Uterus (tissue), 4 donors: ENCODE data around the gene DSG1. TPM values are rescaled to one million over a fixed set of nuclear protein-coding genes. Genes with fewer than 3 reads are reported as not detected.

ENCODE experiments used
- DNase-seq, 2 donors: peaks; one replicate each; pipeline ENCODE4 v3.0.0-alpha.2; 2019 to 2020
- H3K27ac ChIP-seq, 2 donors: fragments of 200-600 bp; sonication (generic); 1 replicate in 1 of 2; 2 replicates in 1 of 2; pipeline ENCODE4 v1.5.1; 2016 to 2018
- H3K27me3 ChIP-seq, 2 donors: fragments of 200-600 bp; sonication (generic); one replicate each; pipeline ENCODE4 v1.5.1; 2018 to 2019; ENCODE audit warnings: control low read depth in 1 of 2
- H3K36me3 ChIP-seq, 2 donors: fragments of 200-600 bp; sonication (generic); one replicate each; pipeline ENCODE4 v1.5.1; 2019; ENCODE audit warnings: control low read depth in 1 of 2
- H3K4me1 ChIP-seq, 2 donors: fragments of 200-600 bp; sonication (generic); one replicate each; pipeline ENCODE4 v1.5.1; 2018 to 2019; ENCODE audit warnings: control low read depth in 1 of 2
- H3K4me3 ChIP-seq, 2 donors: fragments of 200-600 bp; sonication (generic); 1 replicate in 1 of 2; 2 replicates in 1 of 2; pipeline ENCODE4 v1.5.1; 2018 to 2019; ENCODE audit warnings: mild to moderate bottlenecking in 1 of 2
- H3K9me3 ChIP-seq, 2 donors: fragments of 200-600 bp; sonication (generic); one replicate each; pipeline ENCODE4 v1.5.1; 2019; ENCODE audit warnings: control low read depth in 1 of 2
- POLR2A ChIP-seq, 2 donors: fragments of 450-650 bp; IDR thresholded peaks; one replicate each; pipeline ENCODE4 v1.6.1; 2016; ENCODE audit warnings: antibody characterized with exemption in 2 of 2, mild to moderate bottlenecking in 1 of 2, moderate library complexity in 1 of 2
- intact Hi-C: fragments of 100-400 bp; cut with DNase I; formaldehyde crosslinking; loops from one replicate; pipeline ENCODE4 v1.15.1; 2023; ENCODE audit warnings: low total_unique reads
- total RNA-seq, 4 donors: library from RNA; depleted of rRNA in 3 of 4; stranded (reverse); fragments of >200 nt in 3 of 4; gene quantifications; one replicate each; pipeline versions ENCODE4 v1.1.0 to v1.2.4, GENCODE V29; 2014 to 2023
- TF ChIP-seq, protein P1 (sequence below), 4 experiments: fragments of 200-600 bp in 2 of 4; fragments of 450-650 bp in 2 of 4; sonication (generic) in 2 of 4; IDR thresholded peaks; one replicate each; pipeline ENCODE4 v1.5.1; 2016 to 2019; ENCODE audit warnings: antibody characterized with exemption in 4 of 4, mild to moderate bottlenecking in 2 of 4, moderate library complexity in 1 of 4
- donor health status: DM: yes; HTN: yes; CAD: no.

DSG1 gene
- total RNA-seq, 4 donors from 2014 or later, result 0.14 TPM; not detected in 3

DNA sequence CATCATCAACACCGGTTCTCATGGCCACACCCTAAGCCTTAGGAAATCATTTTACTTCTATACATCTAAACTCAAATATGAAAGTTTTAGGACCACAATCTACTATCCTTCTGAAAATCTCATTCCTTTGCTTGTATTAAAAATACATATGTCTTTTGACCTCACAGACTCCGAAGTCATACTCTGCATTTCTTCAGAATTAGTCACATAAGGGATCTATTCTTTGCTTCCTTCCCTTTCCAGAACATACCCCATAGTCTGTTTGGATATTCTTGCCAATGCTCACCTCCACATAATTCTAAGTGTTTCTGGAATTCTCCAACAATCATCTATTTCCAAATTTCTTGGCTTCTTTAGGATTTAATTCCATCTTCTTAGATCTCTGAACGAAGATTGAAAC, 14.2 kb upstream of the DSG1 start:
- H3K36me3 ChIP-seq, result no peaks in the 10 kb centered on the region
- no peaks in the 10 kb centered on the region for H3K27me3 ChIP-seq
- no peaks in the 10 kb centered on the region for H3K9me3 ChIP-seq
- no peak overlapping the region for H3K4me3 ChIP-seq
- intact Hi-C loops, result no loop called here
- TF ChIP-seq, protein P1, sequence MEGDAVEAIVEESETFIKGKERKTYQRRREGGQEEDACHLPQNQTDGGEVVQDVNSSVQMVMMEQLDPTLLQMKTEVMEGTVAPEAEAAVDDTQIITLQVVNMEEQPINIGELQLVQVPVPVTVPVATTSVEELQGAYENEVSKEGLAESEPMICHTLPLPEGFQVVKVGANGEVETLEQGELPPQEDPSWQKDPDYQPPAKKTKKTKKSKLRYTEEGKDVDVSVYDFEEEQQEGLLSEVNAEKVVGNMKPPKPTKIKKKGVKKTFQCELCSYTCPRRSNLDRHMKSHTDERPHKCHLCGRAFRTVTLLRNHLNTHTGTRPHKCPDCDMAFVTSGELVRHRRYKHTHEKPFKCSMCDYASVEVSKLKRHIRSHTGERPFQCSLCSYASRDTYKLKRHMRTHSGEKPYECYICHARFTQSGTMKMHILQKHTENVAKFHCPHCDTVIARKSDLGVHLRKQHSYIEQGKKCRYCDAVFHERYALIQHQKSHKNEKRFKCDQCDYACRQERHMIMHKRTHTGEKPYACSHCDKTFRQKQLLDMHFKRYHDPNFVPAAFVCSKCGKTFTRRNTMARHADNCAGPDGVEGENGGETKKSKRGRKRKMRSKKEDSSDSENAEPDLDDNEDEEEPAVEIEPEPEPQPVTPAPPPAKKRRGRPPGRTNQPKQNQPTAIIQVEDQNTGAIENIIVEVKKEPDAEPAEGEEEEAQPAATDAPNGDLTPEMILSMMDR (IDR thresholded peaks at IDR 0.05), result no peak
- TF ChIP-seq POLR2A (IDR thresholded peaks at IDR 0.05), result no peak
- no peak for DNase-seq
- no peak overlapping the region for H3K27ac ChIP-seq
- no peaks in the 10 kb centered on the region for H3K4me1 ChIP-seq

DNA sequence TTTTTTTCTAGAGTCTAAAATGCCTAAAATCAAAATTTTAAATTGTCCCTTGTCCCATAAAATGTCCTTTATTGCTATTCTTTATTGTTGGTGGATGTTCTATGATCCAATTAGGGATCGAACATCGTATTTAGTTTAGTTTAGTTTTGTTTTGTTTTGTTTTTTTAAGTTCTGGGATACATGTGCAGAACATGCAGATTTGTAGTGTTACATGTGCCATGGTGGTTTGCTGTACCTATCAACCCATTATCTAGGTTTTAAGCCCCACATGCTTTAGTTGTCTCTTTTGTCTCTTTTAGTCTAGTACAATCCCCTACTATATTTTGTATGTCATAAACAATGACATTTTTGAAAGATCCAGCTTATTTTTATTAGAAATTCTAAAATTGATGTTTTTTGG, 8.8 kb upstream of the DSG1 start:
- no peaks in the 10 kb centered on the region for H3K36me3 ChIP-seq
- no peaks in the 10 kb centered on the region for H3K9me3 ChIP-seq
- no peak for DNase-seq
- no peaks in the 10 kb centered on the region for H3K4me1 ChIP-seq
- H3K4me3 ChIP-seq, result no peak overlapping the region
- intact Hi-C loops, result no loop called here
- H3K27ac ChIP-seq, result no peak overlapping the region
- H3K27me3 ChIP-seq, result no peaks in the 10 kb centered on the region
- no peak for TF ChIP-seq POLR2A (IDR thresholded peaks at IDR 0.05)
- TF ChIP-seq, protein P1 (IDR thresholded peaks at IDR 0.05), result no peak

- no peak overlapping the region for H3K4me3 ChIP-seq
- DNase-seq, result no peak
- no peaks in the 10 kb centered on the region for H3K9me3 ChIP-seq
- TF ChIP-seq, protein P1 (IDR thresholded peaks at IDR 0.05), result no peak
- no peak for TF ChIP-seq POLR2A (IDR thresholded peaks at IDR 0.05)
- no peak overlapping the region for H3K27ac ChIP-seq
- no peaks in the 10 kb centered on the region for H3K36me3 ChIP-seq
- no peaks in the 10 kb centered on the region for H3K27me3 ChIP-seq
- intact Hi-C loops, result no loop called here
- H3K4me1 ChIP-seq, result no peaks in the 10 kb centered on the region
Measured at GRCh38 chr18:31316974-31317373, 986 bp upstream of the DSG1 start.

GRCh38 chr18:31321719-31322118, 3.8 kb downstream of the DSG1 start:
- intact Hi-C loops, result no loop called here
- Histone ChIP-seq H3K27me3 (no peaks in the 10 kb centered on the region), H3K36me3 (no peaks in the 10 kb centered on the region), H3K9me3 (no peaks in the 10 kb centered on the region), H3K27ac (no peak overlapping the region), H3K4me1 (no peaks in the 10 kb centered on the region), H3K4me3 (no peak overlapping the region)
- no peak for TF ChIP-seq POLR2A (IDR thresholded peaks at IDR 0.05)
- TF ChIP-seq, protein P1 (IDR thresholded peaks at IDR 0.05), result no peak
- DNase-seq, result no peak

- Histone ChIP-seq H3K4me1 (no peaks in the 10 kb centered on the region), H3K27ac (no peak overlapping the region), H3K36me3 (no peaks in the 10 kb centered on the region), H3K4me3 (no peak overlapping the region), H3K9me3 (no peaks in the 10 kb centered on the region), H3K27me3 (no peaks in the 10 kb centered on the region)
- DNase-seq, result no peak
- no peak for TF ChIP-seq POLR2A (IDR thresholded peaks at IDR 0.05)
- intact Hi-C loops, result no loop called here
Measured at GRCh38 chr18:31325051-31325450, 7.1 kb downstream of the DSG1 start.

GRCh38 chr18:31329787-31330438, 12.0 kb downstream of the DSG1 start:
- no peaks in the 10 kb centered on the region for H3K27me3 ChIP-seq
- no peaks in the 10 kb centered on the region for H3K4me1 ChIP-seq
- intact Hi-C loops, result no loop called here
- DNase-seq, result no peak
- TF ChIP-seq POLR2A (IDR thresholded peaks at IDR 0.05), result no peak
- no peaks in the 10 kb centered on the region for H3K9me3 ChIP-seq
- no peaks in the 10 kb centered on the region for H3K36me3 ChIP-seq
- H3K4me3 ChIP-seq, result no peak overlapping the region
- H3K27ac ChIP-seq, result no peak overlapping the region
